ENCODE results near the gene UBTD2.

UBTD2 gene

DNA sequence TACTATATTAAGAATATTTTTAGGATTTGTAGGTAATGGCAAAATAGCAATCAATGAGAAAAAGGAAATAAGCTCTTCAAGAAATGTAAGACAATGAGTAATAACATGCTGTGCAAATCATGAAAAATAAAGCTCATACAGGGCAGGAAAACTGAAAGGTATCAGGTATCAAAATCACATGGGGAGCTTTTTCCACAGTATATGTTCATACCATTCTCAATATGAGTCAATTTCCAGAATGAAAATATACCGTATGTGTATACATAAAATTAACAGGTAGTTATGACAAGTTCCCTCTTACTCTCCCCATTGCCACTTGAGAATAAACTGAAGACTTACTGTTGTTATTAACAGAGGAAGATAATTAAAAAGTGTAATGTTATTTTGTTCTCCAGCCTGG is 53.7 kb downstream of the UBTD2 start:
- Histone ChIP-seq H3K36me3 (ENCODE audit: insufficient read depth, low read length) (peaks cover 63% of the 10 kb centered on the region), H3K4me3 (no peak overlapping the region), H3K27ac (no peak overlapping the region; the same call in 1 of the 2 replicates), H3K9ac (ENCODE audit: insufficient read length) (no peak overlapping the region), H3K9me3 (ENCODE audit: low read depth, low read length) (no peaks in the 10 kb centered on the region)
- no peak for TF ChIP-seq EZH2 (IDR thresholded peaks at IDR 0.05)
- TF ChIP-seq POLR2AphosphoS5 (IDR thresholded peaks at IDR 0.05; ENCODE audit: borderline replicate concordance, low read depth, low read length) = no peak
- TF ChIP-seq FOXP2 (optimal IDR thresholded peaks at IDR 0.05; ENCODE audit: control extremely low read depth, extremely low read length, insufficient read depth) = no peak
- no peak for DNase-seq (ENCODE audit: low read depth, low spot score)

DNA sequence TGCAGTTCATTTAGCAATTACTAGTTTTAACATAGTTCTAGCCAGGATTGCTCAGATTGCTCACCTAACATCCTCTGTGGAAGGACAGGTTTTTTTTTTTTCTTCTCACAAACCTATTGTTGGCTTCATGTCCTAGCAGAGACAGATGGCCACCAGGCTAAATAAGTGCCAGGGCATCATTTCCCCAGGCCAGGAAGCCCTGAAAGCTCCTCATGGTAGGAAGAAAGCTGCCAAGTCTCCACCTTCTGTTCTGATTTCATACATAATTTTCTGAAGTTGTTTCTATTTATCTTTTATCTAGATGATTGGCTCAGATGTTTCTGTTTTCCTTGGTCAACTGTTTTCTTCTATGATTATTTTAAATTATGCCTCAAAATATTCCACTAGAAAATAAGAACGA is 58.6 kb downstream of the UBTD2 start:
- Histone ChIP-seq H3K36me3 (ENCODE audit: insufficient read depth, low read length) (peaks cover 67% of the 10 kb centered on the region), H3K9me3 (ENCODE audit: low read depth, low read length) (no peaks in the 10 kb centered on the region), H3K4me3 (no peak overlapping the region), H3K27ac (no peak overlapping the region), H3K9ac (ENCODE audit: insufficient read length) (no peak overlapping the region)
- no peak for DNase-seq (ENCODE audit: low read depth, low spot score)
- TF ChIP-seq FOXP2 (optimal IDR thresholded peaks at IDR 0.05; ENCODE audit: control extremely low read depth, extremely low read length, insufficient read depth) (no peak), EZH2 (IDR thresholded peaks at IDR 0.05) (no peak)

DNA sequence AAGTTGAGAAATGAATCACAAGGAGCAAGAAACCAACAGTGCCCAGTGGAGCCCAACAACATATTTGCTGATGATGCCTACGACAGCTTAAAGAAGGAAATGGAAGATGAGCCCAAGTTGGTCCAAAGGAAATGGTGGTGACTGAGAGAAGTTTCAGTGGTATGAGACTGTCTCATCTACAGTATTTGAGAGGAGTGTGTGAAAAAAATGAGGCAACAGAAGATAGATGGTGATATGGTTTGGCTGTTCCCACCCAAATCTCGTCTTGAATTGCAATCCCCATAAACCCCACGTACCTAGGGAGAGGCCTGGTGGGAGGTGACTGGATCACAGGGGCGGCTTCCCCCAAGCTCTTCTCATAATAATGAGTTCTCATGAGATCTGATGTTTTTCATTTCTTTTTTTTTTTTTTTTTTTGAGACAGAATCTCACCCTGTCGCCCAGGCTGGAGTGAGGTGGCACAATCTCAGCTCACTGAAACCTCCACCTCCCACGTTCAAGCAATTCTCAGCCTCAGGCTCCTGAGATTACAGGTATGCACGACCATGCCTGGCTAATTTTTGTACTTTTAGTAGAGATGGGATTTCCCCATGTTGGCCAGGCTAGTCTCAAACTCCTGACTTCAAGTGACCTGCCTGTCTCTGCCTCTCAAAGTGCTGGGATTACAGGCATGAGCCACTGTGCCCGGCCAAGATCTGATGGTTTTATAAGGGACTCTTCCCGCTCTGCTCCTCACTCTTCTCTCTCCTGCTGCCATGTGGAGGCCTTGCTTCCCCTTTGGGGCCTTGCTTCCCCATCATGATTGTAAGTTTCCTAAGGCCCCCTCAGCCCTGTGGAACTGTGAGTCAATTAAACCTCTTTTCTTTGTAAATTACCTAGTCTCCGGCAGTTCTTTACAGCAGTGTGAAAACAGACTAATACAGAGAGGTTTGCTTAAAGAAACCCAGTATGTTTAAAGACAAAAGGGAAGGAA is 59.4 kb downstream of the UBTD2 start:
- Histone ChIP-seq H3K4me3 (no peak overlapping the region), H3K36me3 (ENCODE audit: insufficient read depth, low read length) (peaks cover 69% of the 10 kb centered on the region), H3K9me3 (ENCODE audit: low read depth, low read length) (no peaks in the 10 kb centered on the region), H3K27ac (no peak overlapping the region), H3K9ac (ENCODE audit: insufficient read length) (no peak overlapping the region)
- no peak for TF ChIP-seq POLR2AphosphoS5 (IDR thresholded peaks at IDR 0.05; ENCODE audit: borderline replicate concordance, low read depth, low read length)
- TF ChIP-seq FOXP2 (optimal IDR thresholded peaks at IDR 0.05; ENCODE audit: control extremely low read depth, extremely low read length, insufficient read depth) = no peak
- no peak for TF ChIP-seq EZH2 (IDR thresholded peaks at IDR 0.05)
- no peak for DNase-seq (ENCODE audit: low read depth, low spot score)

DNA sequence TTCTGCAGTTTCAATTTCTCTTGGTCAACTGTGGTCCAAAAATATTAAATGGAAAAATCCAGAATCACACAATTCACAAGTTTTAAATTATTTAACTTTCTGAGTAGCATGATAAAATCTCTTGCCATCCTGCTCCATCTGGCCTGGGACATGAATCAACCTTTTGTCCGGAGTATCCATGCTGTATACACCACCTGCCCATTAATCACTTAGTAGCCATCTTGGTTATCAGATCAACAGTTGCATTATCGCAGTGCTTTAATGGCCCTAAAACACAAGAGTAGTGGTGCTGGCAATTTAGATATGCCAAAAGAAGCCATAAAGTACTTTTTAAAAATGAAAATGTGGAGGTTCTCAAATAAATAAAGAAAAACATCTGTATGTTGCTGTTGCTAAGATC is 64.3 kb downstream of the UBTD2 start:
- H3K9me3 ChIP-seq (ENCODE audit: low read depth, low read length) = no peaks in the 10 kb centered on the region
- H3K27ac ChIP-seq = no peak overlapping the region
- H3K9ac ChIP-seq (ENCODE audit: insufficient read length) = no peak overlapping the region
- peaks cover 81% of the 10 kb centered on the region for H3K36me3 ChIP-seq (ENCODE audit: insufficient read depth, low read length)
- DNase-seq (ENCODE audit: low read depth, low spot score) = no peak
- no peak for TF ChIP-seq FOXP2 (optimal IDR thresholded peaks at IDR 0.05; ENCODE audit: control extremely low read depth, extremely low read length, insufficient read depth)
- TF ChIP-seq EZH2 (IDR thresholded peaks at IDR 0.05) = no peak
- H3K4me3 ChIP-seq = no peak overlapping the region

DNA sequence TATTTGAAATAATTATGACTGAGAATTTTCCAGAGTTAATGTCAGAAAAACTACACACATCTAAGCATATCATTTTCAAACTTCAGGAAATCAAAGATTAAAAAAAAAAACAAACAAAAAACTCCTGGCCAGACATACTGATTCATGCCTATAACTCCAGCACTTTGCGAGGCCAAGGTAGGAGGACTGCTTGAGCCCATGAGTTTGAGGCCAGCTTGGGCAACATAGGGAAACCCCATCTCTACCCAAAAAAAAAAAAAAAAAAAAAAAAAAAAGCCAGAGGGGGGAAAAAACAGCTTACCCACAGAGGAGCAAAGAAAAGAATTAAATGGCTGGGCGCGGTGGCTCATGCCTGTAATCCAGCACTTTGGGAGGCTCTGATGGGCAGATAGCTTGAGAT is 67.2 kb downstream of the UBTD2 start:
- no peak for DNase-seq (ENCODE audit: low read depth, low spot score)
- Histone ChIP-seq H3K27ac (no peak overlapping the region), H3K4me3 (no peak overlapping the region), H3K36me3 (ENCODE audit: insufficient read depth, low read length) (peaks cover 73% of the 10 kb centered on the region), H3K9me3 (ENCODE audit: low read depth, low read length) (no peaks in the 10 kb centered on the region), H3K9ac (ENCODE audit: insufficient read length) (no peak overlapping the region)
- TF ChIP-seq POLR2AphosphoS5 (IDR thresholded peaks at IDR 0.05; ENCODE audit: borderline replicate concordance, low read depth, low read length) (no peak), EZH2 (IDR thresholded peaks at IDR 0.05) (no peak), FOXP2 (optimal IDR thresholded peaks at IDR 0.05; ENCODE audit: control extremely low read depth, extremely low read length, insufficient read depth) (no peak)

DNA sequence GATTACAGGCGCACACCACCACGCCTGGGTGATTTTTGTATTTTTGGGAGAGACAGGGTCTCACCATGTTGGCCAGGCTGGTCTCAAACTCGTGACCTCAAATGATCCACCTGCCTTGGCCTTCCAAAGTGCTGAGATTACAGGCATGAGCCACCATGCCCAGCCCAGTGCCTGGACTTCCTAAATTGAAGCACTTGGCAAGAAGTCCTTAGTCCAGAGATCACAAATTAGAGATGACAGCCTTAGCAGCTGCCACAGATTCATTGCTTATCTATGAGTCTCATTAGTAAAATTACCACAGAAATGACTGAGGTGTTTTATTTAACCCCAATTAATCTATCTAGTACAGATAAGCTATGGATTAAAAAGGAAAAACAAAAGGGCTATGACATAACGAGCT is 70.4 kb downstream of the UBTD2 start:
- H3K36me3 ChIP-seq (ENCODE audit: insufficient read depth, low read length) = peaks cover 60% of the 10 kb centered on the region
- no peak overlapping the region for H3K4me3 ChIP-seq
- TF ChIP-seq POLR2AphosphoS5 (IDR thresholded peaks at IDR 0.05; ENCODE audit: borderline replicate concordance, low read depth, low read length) (no peak), EZH2 (IDR thresholded peaks at IDR 0.05) (no peak), FOXP2 (optimal IDR thresholded peaks at IDR 0.05; ENCODE audit: control extremely low read depth, extremely low read length, insufficient read depth) (no peak)
- H3K9ac ChIP-seq (ENCODE audit: insufficient read length) = no peak overlapping the region
- H3K9me3 ChIP-seq (ENCODE audit: low read depth, low read length) = no peaks in the 10 kb centered on the region
- H3K27ac ChIP-seq = no peak overlapping the region
- DNase-seq (ENCODE audit: low read depth, low spot score) = no peak

DNA sequence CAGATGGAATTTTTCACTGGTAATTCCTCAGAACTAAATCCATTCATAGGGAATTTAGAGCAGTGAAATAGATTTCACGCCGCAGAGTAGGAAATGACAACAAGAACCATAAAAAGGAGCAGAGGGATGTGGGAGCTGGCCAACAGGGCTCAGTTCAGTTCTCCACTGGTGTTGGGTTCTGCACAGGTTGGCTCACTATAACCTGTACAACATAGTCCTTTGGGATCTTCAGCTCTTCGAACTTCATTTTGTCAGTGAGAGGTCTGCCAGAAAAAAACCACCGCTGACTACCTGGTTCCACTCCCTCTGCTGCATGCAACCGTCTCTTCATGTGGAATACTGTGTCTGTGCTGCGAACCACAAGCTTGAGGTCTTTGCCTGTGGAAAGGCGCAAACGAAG is 71.9 kb downstream of the UBTD2 start:
- Histone ChIP-seq H3K27ac (no peak overlapping the region), H3K4me3 (no peak overlapping the region), H3K36me3 (ENCODE audit: insufficient read depth, low read length) (peaks cover 52% of the 10 kb centered on the region), H3K9me3 (ENCODE audit: low read depth, low read length) (no peaks in the 10 kb centered on the region), H3K9ac (ENCODE audit: insufficient read length) (no peak overlapping the region)
- TF ChIP-seq EZH2 (IDR thresholded peaks at IDR 0.05) = no peak
- TF ChIP-seq FOXP2 (optimal IDR thresholded peaks at IDR 0.05; ENCODE audit: control extremely low read depth, extremely low read length, insufficient read depth) = no peak
- no peak for TF ChIP-seq POLR2AphosphoS5 (IDR thresholded peaks at IDR 0.05; ENCODE audit: borderline replicate concordance, low read depth, low read length)
- DNase-seq (ENCODE audit: low read depth, low spot score) = no peak

DNA sequence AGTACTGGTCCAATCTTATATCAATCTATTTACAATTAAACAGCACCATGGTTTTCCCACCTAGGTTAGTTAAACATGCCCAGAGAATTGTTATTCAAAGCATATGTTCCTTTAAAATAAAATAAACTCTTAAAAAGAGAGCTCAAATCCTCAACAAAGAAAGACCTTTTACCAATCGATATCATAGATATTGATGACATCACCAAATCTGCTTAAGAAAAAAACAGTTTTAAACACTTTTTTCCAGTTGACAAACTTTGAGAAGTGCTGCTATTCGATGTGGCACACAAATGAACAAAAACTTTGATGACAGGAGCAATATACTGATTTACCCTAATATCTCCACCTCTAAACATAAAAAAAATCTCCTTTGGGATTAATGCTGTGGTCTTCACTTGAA is 73.8 kb downstream of the UBTD2 start:
- no peak for TF ChIP-seq FOXP2 (optimal IDR thresholded peaks at IDR 0.05; ENCODE audit: control extremely low read depth, extremely low read length, insufficient read depth)
- TF ChIP-seq EZH2 (IDR thresholded peaks at IDR 0.05) = no peak
- no peak for TF ChIP-seq POLR2AphosphoS5 (IDR thresholded peaks at IDR 0.05; ENCODE audit: borderline replicate concordance, low read depth, low read length)
- DNase-seq (ENCODE audit: low read depth, low spot score) = no peak
- Histone ChIP-seq H3K4me3 (no peak overlapping the region), H3K36me3 (ENCODE audit: insufficient read depth, low read length) (peaks cover 38% of the 10 kb centered on the region), H3K27ac (no peak overlapping the region), H3K9ac (ENCODE audit: insufficient read length) (no peak overlapping the region), H3K9me3 (ENCODE audit: low read depth, low read length) (no peaks in the 10 kb centered on the region)
